Neuron (in vitro differentiated cells): ENCODE measurements around the gene SSNA1.
A peak's percentile ranks its signal among the peaks of the same experiment; 100 is the strongest.

Experiments
- H2AFZ ChIP-seq: one replicate; pipeline ENCODE4 v1.6.1; 2013; ENCODE audit warnings: low read depth, mild to moderate bottlenecking, inconsistent platforms, low read length, moderate library complexity
- H3K27me3 ChIP-seq: one replicate; pipeline ENCODE4 v1.6.1; 2013; ENCODE audit warnings: low read length; ENCODE audit not compliant: insufficient read depth
- H3K36me3 ChIP-seq: one replicate; pipeline ENCODE4 v1.6.1; 2013; ENCODE audit warnings: low read length; ENCODE audit not compliant: insufficient read depth
- H3K4me1 ChIP-seq: one replicate; pipeline ENCODE4 v1.6.1; 2013; ENCODE audit warnings: low read length; ENCODE audit not compliant: insufficient read depth
- H3K4me3 ChIP-seq: 2 replicates; pipeline ENCODE4 v1.5.1; 2013; ENCODE audit warnings: mild to moderate bottlenecking, low read length, moderate library complexity
- H3K9me3 ChIP-seq: one replicate; pipeline ENCODE4 v1.6.1; 2013; ENCODE audit warnings: low read length

SSNA1 gene

GRCh38 chr9:137222190-137223077, 34.0 kb downstream of the SSNA1 start, which contains the start of gene RNF208:
Gene RNF208 (minus strand): TSS chr9:137222240. CDS start chr9:137221212, 1,028 bp downstream.
- Histone ChIP-seq H3K9me3 (no peaks in the 10 kb centered on the region), H3K4me3 (peak within 1 kb of the TSS; percentile 98), H3K27me3 (no peaks in the 10 kb centered on the region), H3K36me3 (no peaks in the 10 kb centered on the region), H2AFZ (no peak within 1 kb of the TSS), H3K4me1 (peaks cover 15% of the 10 kb centered on the region)

GRCh38 chr9:137223078-137223970, 34.8 kb downstream of the SSNA1 start:
- no peaks in the 10 kb centered on the region for H3K36me3 ChIP-seq
- peaks cover 15% of the 10 kb centered on the region for H3K4me1 ChIP-seq
- peak overlapping the region; percentile 98 for H3K4me3 ChIP-seq
- H3K9me3 ChIP-seq, result no peaks in the 10 kb centered on the region
- peak overlapping the region; percentile 90 for H2AFZ ChIP-seq
- H3K27me3 ChIP-seq, result no peaks in the 10 kb centered on the region

- peak within 1 kb of the TSS; percentile 90 for H2AFZ ChIP-seq
- peak within 1 kb of the TSS; percentile 98 for H3K4me3 ChIP-seq
- no peaks in the 10 kb centered on the region for H3K9me3 ChIP-seq
- H3K27me3 ChIP-seq, result no peaks in the 10 kb centered on the region
- peaks cover 15% of the 10 kb centered on the region for H3K4me1 ChIP-seq
- H3K36me3 ChIP-seq, result no peaks in the 10 kb centered on the region
Measured at GRCh38 chr9:137224830-137225694, 36.6 kb downstream of the SSNA1 start, which contains the start of gene CYSRT1. Gene CYSRT1 (plus strand): TSS chr9:137225174. CDS start chr9:137225622, 448 bp downstream.

- H3K27me3 ChIP-seq, result peaks cover 2% of the 10 kb centered on the region
- peaks cover 15% of the 10 kb centered on the region for H3K4me1 ChIP-seq
- H3K36me3 ChIP-seq, result no peaks in the 10 kb centered on the region
- H2AFZ ChIP-seq, result no peak overlapping the region
- H3K9me3 ChIP-seq, result no peaks in the 10 kb centered on the region
- H3K4me3 ChIP-seq, result no peak overlapping the region
Measured at GRCh38 chr9:137225699-137226331, 37.3 kb downstream of the SSNA1 start.

- Histone ChIP-seq H3K4me3 (no peak overlapping the region), H2AFZ (no peak overlapping the region), H3K27me3 (peaks cover 3% of the 10 kb centered on the region), H3K36me3 (no peaks in the 10 kb centered on the region), H3K4me1 (peaks cover 15% of the 10 kb centered on the region), H3K9me3 (no peaks in the 10 kb centered on the region)
Measured at GRCh38 chr9:137226338-137227053, 38.0 kb downstream of the SSNA1 start.

GRCh38 chr9:137227054-137227852, 38.8 kb downstream of the SSNA1 start, which contains the start of gene RNF224:
Gene RNF224 (plus strand): TSS chr9:137227502. CDS start chr9:137228336, 834 bp downstream.
- peaks cover 15% of the 10 kb centered on the region for H3K4me1 ChIP-seq
- H3K27me3 ChIP-seq, result peaks cover 3% of the 10 kb centered on the region
- no peaks in the 10 kb centered on the region for H3K9me3 ChIP-seq
- no peak within 1 kb of the TSS for H3K4me3 ChIP-seq
- no peak within 1 kb of the TSS for H2AFZ ChIP-seq
- no peaks in the 10 kb centered on the region for H3K36me3 ChIP-seq

- H3K27me3 ChIP-seq, result peaks cover 3% of the 10 kb centered on the region
Measured at GRCh38 chr9:137227853-137228505, 39.5 kb downstream of the SSNA1 start.

GRCh38 chr9:137228506-137228967, 40.1 kb downstream of the SSNA1 start:
- Histone ChIP-seq H3K9me3 (no peaks in the 10 kb centered on the region), H2AFZ (no peak overlapping the region), H3K4me1 (peaks cover 8% of the 10 kb centered on the region), H3K4me3 (no peak overlapping the region), H3K36me3 (no peaks in the 10 kb centered on the region), H3K27me3 (peaks cover 3% of the 10 kb centered on the region)

More at GRCh38 chr9:137227853-137228505, 39.5 kb downstream of the SSNA1 start:
- Histone ChIP-seq H3K4me1 (peaks cover 9% of the 10 kb centered on the region), H3K9me3 (no peaks in the 10 kb centered on the region), H3K4me3 (no peak overlapping the region), H2AFZ (no peak overlapping the region), H3K36me3 (no peaks in the 10 kb centered on the region)

GRCh38 chr9:137228968-137229896, 40.8 kb downstream of the SSNA1 start:
- H3K9me3 ChIP-seq, result no peaks in the 10 kb centered on the region
- H3K4me1 ChIP-seq, result peaks cover 5% of the 10 kb centered on the region
- H2AFZ ChIP-seq, result no peak overlapping the region
- H3K4me3 ChIP-seq, result no peak overlapping the region
- no peaks in the 10 kb centered on the region for H3K36me3 ChIP-seq
- peaks cover 3% of the 10 kb centered on the region for H3K27me3 ChIP-seq
